Measurements from ENCODE around the gene LRRC14B. TPM values are rescaled to one million over a fixed set of nuclear protein-coding genes. Genes with fewer than 3 reads are reported as not detected.

Gene LRRC14B
- total RNA-seq, 2 donors from 2014 or later: not detected

DNA sequence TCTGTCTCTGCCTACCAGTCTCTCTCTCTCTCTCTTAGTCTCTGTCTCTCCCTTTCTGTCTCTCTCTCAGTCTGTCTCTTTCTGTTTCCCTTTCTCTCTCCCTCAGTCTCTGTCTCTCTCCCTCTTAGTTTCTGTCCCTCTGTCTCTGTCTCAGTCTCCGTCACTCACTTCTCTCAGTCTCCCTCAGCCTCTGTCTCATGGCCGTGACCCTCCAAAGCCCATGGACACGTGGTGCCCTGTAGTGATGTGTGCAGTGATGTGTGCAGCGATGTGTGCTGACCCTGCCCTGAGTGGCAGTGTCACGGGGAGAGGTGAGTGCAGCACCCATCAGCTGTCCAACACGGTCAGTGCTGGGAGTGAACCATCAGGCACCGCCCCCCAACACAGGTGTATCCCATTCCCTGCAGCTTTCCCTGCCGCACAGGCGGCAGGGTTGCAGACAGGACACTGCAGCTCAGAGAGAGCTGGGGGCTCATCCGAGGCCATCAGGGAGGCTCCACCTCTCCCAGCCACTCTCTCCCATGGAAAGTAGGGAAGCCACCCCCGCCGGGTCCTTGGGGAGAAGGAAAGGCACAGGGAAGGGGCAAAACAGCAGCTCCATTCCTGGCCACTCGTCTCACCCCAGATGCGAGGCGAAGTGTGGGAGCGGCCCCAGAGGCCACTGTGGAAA is 794 bp upstream of the LRRC14B start:
- no peaks in the 10 kb centered on the region for H3K9me3 Mint-ChIP-seq
- no peaks in the 10 kb centered on the region for H3K36me3 Mint-ChIP-seq (ENCODE audit: low read depth)
- Histone ChIP-seq H3K4me3 (ENCODE audit: low read length) (no peak overlapping the region), H3K4me1 (ENCODE audit: control insufficient read depth, insufficient read depth, low read length) (no peaks in the 10 kb centered on the region), H3K27me3 (ENCODE audit: control insufficient read depth, insufficient read depth, low read length, poor library complexity, severe bottlenecking) (no peaks in the 10 kb centered on the region), H3K27ac (ENCODE audit: low read depth, low read length) (no peak overlapping the region), H3K9ac (ENCODE audit: extremely low read depth, low read length, poor library complexity, severe bottlenecking) (no peak overlapping the region), H3K36me3 (ENCODE audit: control insufficient read depth, insufficient read depth, low read length) (no peaks in the 10 kb centered on the region), H3K9me3 (ENCODE audit: control insufficient read depth, low read length) (no peaks in the 10 kb centered on the region)
- whole genome bisulfite sequencing, 2 experiments (ENCODE audit: insufficient coverage in 1 of 2, insufficient read length in 1 of 2): 80 to 95% methylated on average over 8 to 16 of the region's 16 CpGs
- peaks cover 4% of the 10 kb centered on the region for H3K27me3 Mint-ChIP-seq (ENCODE audit: insufficient read depth)
- DNase-seq: no peak
- no peak overlapping the region for H3K27ac Mint-ChIP-seq
- peaks cover 7% of the 10 kb centered on the region for H3K4me1 Mint-ChIP-seq
- no peak overlapping the region for H3K4me3 Mint-ChIP-seq
- TF ChIP-seq, protein P1, sequence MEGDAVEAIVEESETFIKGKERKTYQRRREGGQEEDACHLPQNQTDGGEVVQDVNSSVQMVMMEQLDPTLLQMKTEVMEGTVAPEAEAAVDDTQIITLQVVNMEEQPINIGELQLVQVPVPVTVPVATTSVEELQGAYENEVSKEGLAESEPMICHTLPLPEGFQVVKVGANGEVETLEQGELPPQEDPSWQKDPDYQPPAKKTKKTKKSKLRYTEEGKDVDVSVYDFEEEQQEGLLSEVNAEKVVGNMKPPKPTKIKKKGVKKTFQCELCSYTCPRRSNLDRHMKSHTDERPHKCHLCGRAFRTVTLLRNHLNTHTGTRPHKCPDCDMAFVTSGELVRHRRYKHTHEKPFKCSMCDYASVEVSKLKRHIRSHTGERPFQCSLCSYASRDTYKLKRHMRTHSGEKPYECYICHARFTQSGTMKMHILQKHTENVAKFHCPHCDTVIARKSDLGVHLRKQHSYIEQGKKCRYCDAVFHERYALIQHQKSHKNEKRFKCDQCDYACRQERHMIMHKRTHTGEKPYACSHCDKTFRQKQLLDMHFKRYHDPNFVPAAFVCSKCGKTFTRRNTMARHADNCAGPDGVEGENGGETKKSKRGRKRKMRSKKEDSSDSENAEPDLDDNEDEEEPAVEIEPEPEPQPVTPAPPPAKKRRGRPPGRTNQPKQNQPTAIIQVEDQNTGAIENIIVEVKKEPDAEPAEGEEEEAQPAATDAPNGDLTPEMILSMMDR (conservative IDR thresholded peaks at IDR 0.05): no peak

DNA sequence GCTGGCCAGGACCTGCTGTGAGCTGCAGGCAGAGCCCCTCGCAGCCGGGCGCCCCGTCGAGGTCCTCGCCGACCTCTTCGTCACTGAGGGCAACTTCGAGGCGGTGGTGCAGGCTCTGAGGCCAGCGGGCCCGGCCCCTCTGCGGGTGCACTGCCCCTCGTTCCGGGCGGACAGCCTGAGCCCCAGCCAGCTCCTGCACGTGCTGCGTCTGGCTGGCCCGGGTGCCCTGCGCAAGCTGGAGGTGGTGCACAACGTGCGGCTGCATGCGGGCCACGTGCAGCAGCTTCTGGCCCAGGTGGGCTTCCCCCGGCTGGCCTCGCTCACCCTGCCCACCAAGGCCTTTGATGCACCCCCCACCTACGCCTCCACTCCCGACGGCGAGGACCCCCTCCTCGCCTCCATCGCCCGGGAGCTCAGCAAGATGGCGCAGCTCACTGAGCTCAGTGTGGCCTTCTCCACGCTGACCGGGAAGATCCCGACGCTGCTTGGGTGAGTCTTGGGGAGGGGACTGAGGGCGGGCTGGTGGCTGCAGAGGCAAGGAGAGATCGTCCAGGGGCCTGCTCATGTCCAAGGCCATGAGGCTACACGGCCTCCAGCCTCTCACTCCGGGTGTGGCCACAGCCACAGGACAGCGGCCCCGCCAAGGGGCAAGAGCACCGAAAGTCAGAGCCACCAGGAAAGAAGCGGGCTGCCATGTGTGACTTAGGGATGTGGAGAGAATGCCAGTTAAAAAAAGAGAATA is 825 bp downstream of the LRRC14B start:
- H3K27me3 Mint-ChIP-seq (ENCODE audit: insufficient read depth): peaks cover 4% of the 10 kb centered on the region
- no peaks in the 10 kb centered on the region for H3K36me3 ChIP-seq (ENCODE audit: control insufficient read depth, insufficient read depth, low read length)
- 94 to 96% methylated on average over 30 to 46 of the region's 46 CpGs for WGBS, 2 experiments (ENCODE audit: insufficient coverage in 1 of 2, insufficient read length in 1 of 2)

DNA sequence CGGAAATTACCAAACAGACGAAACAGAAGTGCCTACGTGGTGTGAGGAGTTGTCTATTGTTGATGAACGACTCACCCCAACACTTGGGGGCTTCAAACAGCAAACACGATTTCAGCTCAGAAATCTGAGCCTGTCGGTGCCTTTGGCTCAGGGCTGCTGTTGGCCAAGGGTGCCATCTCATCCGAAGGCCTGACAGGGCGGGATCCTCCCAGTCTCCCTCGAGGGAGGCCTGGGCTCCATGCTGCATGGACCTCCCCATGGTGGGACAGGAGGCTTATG is 1.3 kb downstream of the LRRC14B start:
- no peaks in the 10 kb centered on the region for H3K36me3 Mint-ChIP-seq (ENCODE audit: low read depth)
- H3K4me1 Mint-ChIP-seq: peaks cover 7% of the 10 kb centered on the region
- Histone ChIP-seq H3K9me3 (ENCODE audit: control insufficient read depth, low read length) (no peaks in the 10 kb centered on the region), H3K9ac (ENCODE audit: extremely low read depth, low read length, poor library complexity, severe bottlenecking) (no peak overlapping the region), H3K27ac (ENCODE audit: low read depth, low read length) (no peak overlapping the region), H3K4me3 (ENCODE audit: low read length) (no peak overlapping the region), H3K36me3 (ENCODE audit: control insufficient read depth, insufficient read depth, low read length) (no peaks in the 10 kb centered on the region), H3K4me1 (ENCODE audit: control insufficient read depth, insufficient read depth, low read length) (no peaks in the 10 kb centered on the region), H3K27me3 (ENCODE audit: control insufficient read depth, insufficient read depth, low read length, poor library complexity, severe bottlenecking) (no peaks in the 10 kb centered on the region)
- WGBS, 2 experiments (ENCODE audit: insufficient coverage in 1 of 2, insufficient read length in 1 of 2): 91% methylated on average over 8 to 9 of the region's 9 CpGs
- H3K27me3 Mint-ChIP-seq (ENCODE audit: insufficient read depth): peaks cover 4% of the 10 kb centered on the region
- no peaks in the 10 kb centered on the region for H3K9me3 Mint-ChIP-seq
- no peak overlapping the region for H3K27ac Mint-ChIP-seq
- TF ChIP-seq, protein P1 (conservative IDR thresholded peaks at IDR 0.05): no peak
- DNase-seq: no peak
- no peak overlapping the region for H3K4me3 Mint-ChIP-seq

More for the DNA sequence above, 825 bp downstream of the LRRC14B start:
- Histone ChIP-seq H3K9me3 (ENCODE audit: control insufficient read depth, low read length) (no peaks in the 10 kb centered on the region), H3K9ac (ENCODE audit: extremely low read depth, low read length, poor library complexity, severe bottlenecking) (no peak overlapping the region), H3K4me1 (ENCODE audit: control insufficient read depth, insufficient read depth, low read length) (no peaks in the 10 kb centered on the region), H3K4me3 (ENCODE audit: low read length) (no peak overlapping the region), H3K27me3 (ENCODE audit: control insufficient read depth, insufficient read depth, low read length, poor library complexity, severe bottlenecking) (no peaks in the 10 kb centered on the region), H3K27ac (ENCODE audit: low read depth, low read length) (no peak overlapping the region)
- Mint-ChIP-seq H3K4me3 (no peak overlapping the region), H3K36me3 (ENCODE audit: low read depth) (no peaks in the 10 kb centered on the region), H3K27ac (no peak overlapping the region), H3K4me1 (peaks cover 7% of the 10 kb centered on the region), H3K9me3 (no peaks in the 10 kb centered on the region)
- no peak for DNase-seq
- TF ChIP-seq, protein P1 (conservative IDR thresholded peaks at IDR 0.05): no peak
